HG03457 (cell line): Measurements from ENCODE around the gene CAPN9.
"Not testable (repeated sequence)": the region's sequence is repeated elsewhere in the genome, so short reads cannot be mapped to it uniquely, and the experiment has no call there.

Source experiments
- ATAC-seq: cut with Tn5 transposase; IDR thresholded peaks from one replicate; pipeline ENCODE4 v1.9.1; 2021; ENCODE audit warnings: moderate number of reproducible peaks; ENCODE audit not compliant: unreplicated experiment

The CAPN9 gene

GRCh38 chr1:230822092-230822581 is 74.9 kb downstream of the CAPN9 start:
- ATAC-seq, result no peak

- ATAC-seq, result no peak
Observed at GRCh38 chr1:230823426-230823825, 76.2 kb downstream of the CAPN9 start.

DNA sequence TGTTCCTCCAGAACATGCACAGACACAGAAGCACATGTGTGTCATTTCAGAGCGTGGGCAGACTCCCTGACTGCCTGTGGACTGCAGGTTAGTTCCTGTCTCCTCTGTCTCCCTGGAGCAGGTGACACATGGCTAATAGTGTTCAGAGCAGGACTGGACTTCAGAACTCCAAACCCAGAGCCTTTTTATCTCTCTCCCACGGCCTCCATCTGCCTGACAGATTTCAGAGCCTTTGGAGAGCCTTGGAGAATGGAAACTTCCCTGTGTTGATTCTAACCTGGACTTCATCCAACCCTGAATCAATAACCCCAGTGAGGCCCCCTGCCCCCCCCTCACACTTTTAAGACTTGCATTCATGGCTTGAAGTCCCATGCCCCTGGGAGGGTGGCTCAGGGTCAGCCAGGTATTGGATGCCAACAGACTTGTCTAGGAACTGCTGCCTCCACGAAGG is 76.8 kb downstream of the CAPN9 start:
- ATAC-seq, result no peak

DNA sequence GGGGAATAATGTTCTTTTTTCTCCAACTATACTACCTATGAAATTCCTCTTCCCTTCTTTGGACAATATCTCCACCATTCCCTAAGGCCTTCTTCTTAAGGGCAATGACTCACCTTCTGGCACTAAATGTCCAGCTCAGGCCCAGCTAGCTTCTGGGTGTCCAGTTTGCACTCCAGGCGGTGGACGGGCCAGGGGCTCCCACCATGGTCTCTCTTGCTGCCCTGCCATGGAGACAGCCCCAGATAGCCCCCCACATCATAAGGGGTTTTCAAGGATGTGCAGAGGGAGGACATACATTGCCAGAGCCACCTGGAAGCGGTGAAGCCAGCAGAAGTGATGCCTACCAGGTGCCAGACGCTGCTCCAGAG is 77.3 kb downstream of the CAPN9 start:
- ATAC-seq, result no peak

GRCh38 chr1:230824919-230825721 is 77.9 kb downstream of the CAPN9 start:
- ATAC-seq, result no peak

DNA sequence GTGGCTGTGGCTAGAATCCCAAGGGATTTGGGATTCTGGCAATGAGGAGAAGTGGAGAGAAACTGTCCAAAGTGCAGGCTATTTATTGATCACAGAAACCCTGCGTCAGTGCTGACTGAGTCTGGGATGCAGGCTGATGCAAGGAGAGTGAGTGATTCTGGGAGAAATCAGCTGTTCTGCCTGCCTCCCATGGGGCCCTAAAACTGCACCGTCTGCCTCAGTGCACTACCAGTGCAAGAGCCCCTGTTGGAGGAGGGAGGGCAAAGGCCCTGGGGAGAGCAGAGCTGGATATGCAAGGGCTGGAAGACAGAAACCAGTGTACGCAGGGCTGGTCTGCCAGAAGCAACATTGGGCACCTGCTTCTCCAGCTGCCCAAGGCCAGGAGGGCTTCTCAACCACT is 78.6 kb downstream of the CAPN9 start:
- ATAC-seq, result no peak

DNA sequence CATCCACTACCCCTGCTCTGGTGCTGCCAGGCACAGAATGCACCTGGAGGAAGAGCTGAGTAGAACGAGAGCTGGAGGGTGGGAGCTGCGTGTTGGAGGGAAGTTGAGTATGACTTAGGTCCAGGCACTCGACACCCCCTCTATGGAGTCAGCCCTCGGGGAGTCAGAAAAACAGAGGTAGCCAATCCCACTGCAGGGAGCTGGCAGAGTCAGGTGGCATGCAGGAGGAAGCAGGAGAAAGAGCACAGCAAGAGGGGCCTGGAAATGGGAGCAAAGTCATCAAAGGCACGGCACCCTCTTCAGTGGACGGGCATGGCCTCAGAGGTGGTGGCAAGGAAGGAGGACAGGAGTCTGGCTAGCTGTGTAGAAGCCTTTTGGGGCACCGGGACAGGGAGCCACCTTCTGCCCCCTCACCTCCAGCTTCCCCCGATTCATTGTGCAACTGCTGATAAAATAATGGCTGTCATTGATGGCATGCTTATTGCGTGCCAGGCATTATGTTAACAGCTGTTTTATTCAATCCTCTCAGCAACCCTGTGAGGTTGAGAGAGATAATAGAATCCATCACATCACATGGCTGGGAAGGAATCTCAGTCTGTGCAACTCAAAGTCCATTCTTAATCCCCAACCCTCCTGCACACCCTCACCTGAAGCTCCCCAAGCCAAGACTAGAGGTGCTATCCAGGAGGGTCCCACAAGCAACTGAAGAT is 79.1 kb downstream of the CAPN9 start:
- ATAC-seq, result no peak

- ATAC-seq, result no peak
Observed at GRCh38 chr1:230827081-230827681, 80.0 kb downstream of the CAPN9 start.

- ATAC-seq, result no peak
Observed at GRCh38 chr1:230827801-230828200, 80.6 kb downstream of the CAPN9 start.

DNA sequence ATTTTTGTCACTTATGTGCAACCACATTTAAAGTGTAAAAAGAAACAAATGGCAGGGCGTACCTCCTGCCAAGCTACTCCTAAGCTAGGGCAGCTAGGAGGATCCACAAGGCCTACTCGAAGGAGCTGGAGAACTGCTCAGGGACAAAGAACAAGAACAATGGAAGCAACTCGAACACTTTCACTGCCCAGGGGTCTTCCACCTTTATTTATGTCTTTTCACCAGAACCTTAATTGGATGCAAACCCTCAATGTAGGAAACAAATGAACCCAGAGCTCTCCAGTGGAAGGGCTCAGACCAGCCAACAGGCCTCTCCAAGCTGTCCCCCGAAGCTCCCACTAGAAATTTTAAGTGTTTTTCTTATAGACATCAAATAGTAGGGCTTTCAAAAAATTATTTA is 81.2 kb downstream of the CAPN9 start:
- ATAC-seq, result no peak

- ATAC-seq, result no peak
Observed at GRCh38 chr1:230831771-230832170, 84.6 kb downstream of the CAPN9 start.

DNA sequence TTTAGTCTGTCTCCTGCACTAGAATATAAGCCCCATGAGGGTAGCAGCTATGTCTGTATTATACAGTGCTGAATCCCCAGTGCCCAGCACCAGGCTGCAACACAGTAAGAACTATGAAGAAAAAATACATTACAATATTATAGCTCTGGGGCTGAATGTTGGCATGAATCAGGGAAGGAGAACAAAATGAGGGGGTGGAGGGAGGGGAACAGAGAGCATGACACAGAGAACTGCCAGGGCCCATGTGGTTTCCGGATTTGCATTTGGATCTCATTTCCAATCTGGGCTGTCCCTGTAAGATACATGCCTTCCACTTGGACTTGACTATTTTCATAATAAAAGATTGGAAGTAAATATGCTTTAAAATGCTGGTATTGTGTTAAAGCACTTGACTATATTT is 85.3 kb downstream of the CAPN9 start:
- ATAC-seq, result no peak

DNA sequence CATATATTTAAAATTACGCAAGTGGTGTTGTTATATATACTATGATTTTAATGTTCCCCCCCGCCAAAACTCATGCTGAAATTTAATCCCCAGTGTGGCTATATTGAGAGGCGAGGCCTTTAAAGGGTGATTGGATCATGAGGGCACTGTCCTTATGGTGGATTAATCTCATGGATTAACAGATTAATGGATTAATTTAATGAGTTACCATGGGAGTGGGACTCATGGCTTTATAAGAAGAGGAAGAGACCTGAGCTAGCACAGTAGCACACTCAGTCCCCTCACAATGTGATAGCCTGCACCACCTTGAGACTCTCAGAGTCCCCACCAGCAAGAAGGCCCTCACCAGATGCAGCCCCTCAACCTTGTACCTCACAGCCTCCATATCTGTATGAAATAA is 86.3 kb downstream of the CAPN9 start:
- no peak for ATAC-seq

GRCh38 chr1:230834292-230834691 is 87.1 kb downstream of the CAPN9 start:
- no peak for ATAC-seq

DNA sequence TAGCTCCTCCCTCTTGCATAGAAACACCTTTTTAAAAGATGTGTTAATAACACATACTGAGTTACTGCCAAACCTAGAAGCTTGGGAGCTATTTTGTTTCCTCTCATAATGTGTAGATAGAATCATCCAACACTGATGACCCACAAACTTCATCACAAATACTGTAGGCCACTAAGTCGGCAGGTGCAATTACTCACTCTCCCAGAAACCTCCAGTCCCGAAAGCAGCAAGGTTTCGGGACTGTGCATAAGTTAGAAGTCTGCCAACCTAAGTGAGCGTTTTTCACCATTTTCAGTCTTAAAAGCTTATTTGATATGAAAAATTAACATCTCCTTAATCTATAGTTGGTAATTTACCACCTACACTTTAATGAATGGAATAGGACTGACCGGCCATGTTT is 89.2 kb downstream of the CAPN9 start:
- ATAC-seq, result no peak

- ATAC-seq, result no peak
Observed at GRCh38 chr1:230836793-230837192, 89.6 kb downstream of the CAPN9 start.

- no peak for ATAC-seq
Observed at GRCh38 chr1:230839173-230839572, 92.0 kb downstream of the CAPN9 start.

DNA sequence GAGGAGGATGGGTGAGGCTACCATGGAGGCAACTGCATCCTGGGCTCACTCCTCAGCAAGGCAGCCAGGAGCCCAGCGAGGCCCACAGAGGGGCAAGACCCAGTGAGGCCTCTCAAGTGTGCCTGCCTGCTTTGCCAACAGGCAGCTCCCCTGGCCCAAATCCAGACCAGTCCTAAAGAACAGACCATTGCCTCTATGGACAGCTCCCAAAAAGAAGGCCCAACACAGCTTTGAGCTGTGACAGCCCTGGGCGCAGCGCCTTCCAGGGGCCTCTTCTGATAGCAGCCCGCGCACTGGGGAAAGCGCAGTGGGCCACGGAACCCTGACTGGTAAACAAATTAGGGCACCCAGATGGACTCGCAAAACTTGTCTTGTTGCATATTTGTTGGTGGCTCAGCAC is 95.6 kb downstream of the CAPN9 start:
- no peak for ATAC-seq

GRCh38 chr1:230843503-230844309 is 96.5 kb downstream of the CAPN9 start:
- ATAC-seq, result no peak

DNA sequence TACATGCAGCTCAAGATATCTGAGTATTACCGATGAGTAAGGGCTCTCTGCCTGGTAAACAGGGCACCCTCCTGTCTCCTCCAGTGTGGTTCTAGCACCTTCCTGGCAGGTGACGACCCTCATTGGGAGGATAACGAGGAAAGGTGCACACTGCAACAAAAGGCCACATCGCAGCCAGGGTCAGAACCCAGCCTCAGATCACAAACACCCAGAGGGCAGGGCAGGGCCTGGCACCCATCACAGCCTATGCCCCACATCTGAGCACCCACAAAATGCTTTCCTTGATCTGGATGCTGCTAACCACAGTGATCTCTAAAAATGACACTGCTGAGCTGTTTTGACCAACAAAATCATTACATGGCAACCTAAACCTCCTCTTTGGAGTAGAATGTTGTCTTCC is 97.4 kb downstream of the CAPN9 start:
- ATAC-seq, result no peak

GRCh38 chr1:230845184-230845583 is 98.0 kb downstream of the CAPN9 start:
- not testable (repeated sequence) for ATAC-seq
